Caki2 (cell line): Measurements from ENCODE around the gene GKN2. TPM values are rescaled to one million over a fixed set of nuclear protein-coding genes. Genes with fewer than 3 reads are reported as not detected.
A peak's percentile ranks its signal among the peaks of the same experiment; 100 is the strongest.

Experiments
- DNase-seq: peaks from one replicate; pipeline ENCODE4 v3.0.0-alpha.2; 2015; ENCODE audit warnings: low read depth
- in situ Hi-C: cut with HindIII; loops from 2 replicates; pipeline ENCODE4 v1.10.0; 2016; ENCODE audit warnings: low sequenced_read_pairs, low pct_unique_long_range_greater_than_20kb, mixed read lengths
- total RNA-seq: library from RNA; depleted of rRNA; stranded (reverse); fragments of >200 nt; shearing (Covaris generic); gene quantifications from 2 replicates; pipeline ENCODE4 v1.2.3, GENCODE V29; 2014; ENCODE audit warnings: low replicate concordance; rRNA removed

GKN2 gene
- not detected in 2 replicates for total RNA-seq

GRCh38 chr2:68952887-68953521 lies at the start of gene GKN2:
GKN2 (minus strand) TSS chr2:68952893; CDS start chr2:68952861, 32 bp downstream.
- DNase-seq, result no peak
- in situ Hi-C loops, result no loop called here

GRCh38 chr2:69001879-69002278 lies 49.2 kb upstream of the GKN2 start:
- DNase-seq, result no peak
- in situ Hi-C loops, result loop anchor here (25.0 kb wide), 1 partner anchor 310 kb away; no protein-coding TSS in a partner anchor

- no peak for DNase-seq
- in situ Hi-C loops, result no loop called here
Observed at GRCh38 chr2:68997401-68997800, 44.7 kb upstream of the GKN2 start.

- in situ Hi-C loops, result no loop called here
Observed at GRCh38 chr2:68995916-68996315, 43.2 kb upstream of the GKN2 start.

GRCh38 chr2:68994864-68995263 lies 42.2 kb upstream of the GKN2 start:
- in situ Hi-C loops, result no loop called here
- DNase-seq, result no peak

More at GRCh38 chr2:68995916-68996315, 43.2 kb upstream of the GKN2 start:
- DNase-seq, result no peak

GRCh38 chr2:68993660-68994059 lies 41.0 kb upstream of the GKN2 start:
- DNase-seq, result no peak

GRCh38 chr2:68992933-68993332 lies 40.2 kb upstream of the GKN2 start:
- DNase-seq, result no peak

More at GRCh38 chr2:68993660-68994059, 41.0 kb upstream of the GKN2 start:
- in situ Hi-C loops, result no loop called here

GRCh38 chr2:68992341-68992740 lies 39.6 kb upstream of the GKN2 start:
- in situ Hi-C loops, result no loop called here
- DNase-seq, result no peak

More at GRCh38 chr2:68992933-68993332, 40.2 kb upstream of the GKN2 start:
- in situ Hi-C loops, result no loop called here

- in situ Hi-C loops, result no loop called here
- no peak for DNase-seq
Observed at GRCh38 chr2:68989035-68989434, 36.3 kb upstream of the GKN2 start.

- in situ Hi-C loops, result no loop called here
- DNase-seq, result no peak
Observed at GRCh38 chr2:68987021-68987503, 34.4 kb upstream of the GKN2 start.

- no peak for DNase-seq
- in situ Hi-C loops, result no loop called here
Observed at GRCh38 chr2:68980956-68981355, 28.3 kb upstream of the GKN2 start.

GRCh38 chr2:68978098-68978497 lies 25.4 kb upstream of the GKN2 start:
- in situ Hi-C loops, result no loop called here
- DNase-seq, result no peak

GRCh38 chr2:68977453-68977852 lies 24.8 kb upstream of the GKN2 start:
- no peak for DNase-seq
- in situ Hi-C loops, result no loop called here

GRCh38 chr2:68975844-68976243 lies 23.2 kb upstream of the GKN2 start:
- DNase-seq, result no peak
- in situ Hi-C loops, result no loop called here

- no peak for DNase-seq
- in situ Hi-C loops, result no loop called here
Observed at GRCh38 chr2:68974946-68975665, 22.4 kb upstream of the GKN2 start.

GRCh38 chr2:68974251-68974650 lies 21.6 kb upstream of the GKN2 start, which contains the start of gene GKN1:
GKN1 (plus strand) TSS chr2:68974636; CDS start chr2:68974678, 42 bp downstream.
- in situ Hi-C loops, result no loop called here
- no peak for DNase-seq

GRCh38 chr2:68971591-68972231 lies 19.0 kb upstream of the GKN2 start:
- in situ Hi-C loops, result no loop called here
- DNase-seq, result peak; percentile 18

- in situ Hi-C loops, result no loop called here
- DNase-seq, result no peak
Observed at GRCh38 chr2:68970566-68971265, 18.0 kb upstream of the GKN2 start.
